NCI-H187 treated with DMSO at 0.1 percent for 48 hours (cell line): ENCODE measurements around the gene ATP13A3.

Experiments
- DNase-seq: peaks from one replicate; lab custom pipeline; 2025; lab: John Stamatoyannopoulos, UW

ATP13A3 gene

DNA sequence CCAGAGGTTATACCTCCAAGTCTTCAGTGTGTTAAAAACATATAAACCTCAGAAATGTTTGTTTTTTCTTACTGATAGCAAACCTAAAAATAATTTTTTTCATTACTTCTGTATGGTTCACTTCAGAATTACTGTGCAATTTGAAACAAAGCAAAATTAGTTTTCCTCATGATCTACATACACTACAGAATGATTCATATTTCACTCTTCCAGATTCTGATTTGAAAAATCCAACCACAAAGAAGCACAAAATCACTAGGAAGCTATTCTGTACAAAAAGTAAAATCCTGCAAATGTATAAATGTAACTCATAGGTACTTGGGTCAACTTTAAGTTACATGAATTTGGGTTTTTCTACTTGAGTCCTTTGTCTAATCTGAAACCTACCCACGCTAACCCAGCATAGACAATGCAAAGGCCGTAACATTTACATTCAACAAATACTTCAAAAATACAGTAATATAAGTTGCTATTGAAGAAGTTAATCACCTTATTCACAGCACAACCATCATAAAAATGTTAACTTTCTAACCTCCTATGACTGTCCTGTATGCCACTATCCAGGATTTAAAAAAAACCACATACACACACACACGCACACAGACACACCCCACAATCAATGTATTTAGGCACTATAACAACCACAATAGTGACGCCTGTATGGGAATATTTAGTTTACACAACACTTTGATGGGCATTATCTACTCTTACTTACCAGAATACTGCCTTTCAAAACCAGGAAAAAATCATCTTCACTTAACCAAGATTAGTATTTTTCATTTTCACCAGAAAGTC is 11.5 kb downstream of the ATP13A3 start:
- DNase-seq, result no peak

DNA sequence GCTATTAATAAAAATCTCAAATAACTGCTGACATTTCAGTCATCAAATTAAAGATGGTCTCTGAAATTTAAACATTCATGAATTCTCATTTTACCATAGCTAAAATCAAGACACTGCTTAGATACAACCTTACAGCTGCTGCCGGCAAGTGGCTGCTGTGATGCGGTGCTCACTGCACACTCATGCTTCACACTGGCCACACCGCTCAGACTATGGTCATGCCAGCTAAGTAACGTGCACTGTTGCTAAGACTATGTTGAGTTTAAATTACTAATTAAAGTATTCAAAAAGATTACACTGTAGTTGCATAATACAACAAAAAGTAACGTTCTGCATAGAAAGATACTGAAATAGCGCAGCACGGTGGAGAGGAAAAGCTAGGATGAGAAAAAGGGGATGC is 12.1 kb downstream of the ATP13A3 start:
- DNase-seq, result no peak

DNA sequence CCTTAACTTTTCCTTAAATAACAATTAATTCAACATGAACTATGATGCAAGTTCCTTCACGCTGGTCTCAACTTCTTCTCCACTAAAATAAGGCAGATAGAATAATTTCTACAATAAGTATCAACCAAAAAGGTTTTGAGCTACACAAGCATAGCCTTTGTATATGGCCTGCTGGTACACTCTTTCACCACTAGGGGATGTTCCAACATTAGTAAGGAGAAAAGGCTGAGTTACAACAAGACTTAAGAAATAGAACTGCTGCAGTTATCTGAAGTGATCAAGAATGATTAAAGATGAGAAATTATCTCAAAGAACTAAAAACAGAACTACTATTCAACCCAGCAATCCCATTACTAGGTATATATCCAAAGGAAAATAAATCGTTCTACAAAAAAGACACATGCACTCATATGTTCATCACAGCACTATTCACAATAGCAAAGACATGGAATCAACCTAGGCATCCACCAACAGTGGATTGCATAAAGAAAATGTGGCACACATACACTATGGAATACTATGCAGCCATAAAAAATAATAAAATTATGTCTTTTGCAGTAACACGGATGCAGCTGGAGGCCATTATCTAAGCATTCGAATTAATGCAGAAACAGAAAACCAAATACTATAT is 14.4 kb downstream of the ATP13A3 start:
- no peak for DNase-seq

DNA sequence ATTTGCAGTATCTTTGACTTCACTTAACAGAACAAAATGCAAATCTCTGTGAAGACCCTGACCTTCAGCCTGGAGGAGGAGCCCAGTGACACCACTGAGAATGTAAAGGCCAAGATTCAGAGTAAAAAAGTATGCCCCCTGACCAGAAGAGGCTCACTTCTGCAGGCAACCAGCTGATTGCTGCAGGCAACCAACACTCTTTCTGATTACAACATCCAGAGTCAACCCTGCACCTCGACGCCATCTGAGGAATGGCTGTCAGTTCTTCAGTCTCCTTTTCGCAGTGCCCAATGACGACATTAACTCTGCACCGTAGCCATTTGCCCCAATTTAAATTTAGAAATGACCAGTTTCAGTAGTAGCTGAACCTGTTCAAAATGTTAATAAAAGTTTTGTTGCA is 14.9 kb downstream of the ATP13A3 start:
- DNase-seq, result no peak

DNA sequence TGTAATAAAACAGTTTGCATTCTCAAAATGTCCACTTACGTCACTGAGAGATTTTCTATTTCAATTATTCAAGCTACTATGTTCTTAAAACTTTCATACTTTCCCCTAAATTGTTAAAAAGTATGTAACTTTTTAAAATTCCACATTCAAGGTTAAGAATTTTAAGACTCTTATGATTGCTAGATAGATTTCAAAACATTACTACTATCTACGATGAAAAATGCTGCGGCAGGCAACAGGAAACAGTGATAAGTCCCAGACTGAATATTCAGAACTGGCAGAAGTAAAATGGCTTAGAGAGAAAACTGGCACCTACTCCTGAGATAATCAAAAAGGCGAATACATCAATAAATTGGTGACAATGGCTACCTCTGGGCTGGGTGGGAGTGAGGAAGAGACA is 16.2 kb downstream of the ATP13A3 start:
- DNase-seq, result no peak

DNA sequence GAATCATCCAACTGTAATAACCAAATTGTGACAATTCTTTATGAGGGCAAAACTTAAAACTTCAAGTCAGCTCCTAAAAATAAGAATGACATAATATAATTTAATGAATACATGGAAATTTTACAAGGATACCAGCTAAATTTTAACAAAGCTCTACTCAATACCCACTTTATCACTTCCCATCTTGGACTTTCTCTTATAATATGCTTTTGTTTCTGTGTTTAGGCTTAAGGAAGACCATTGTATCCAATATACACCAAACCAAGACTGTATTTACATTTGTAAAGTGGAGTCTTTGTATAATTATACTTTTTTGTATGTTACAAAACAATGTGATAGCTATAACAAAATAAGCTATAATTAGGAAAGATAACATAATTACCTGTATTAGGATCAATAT is 16.8 kb downstream of the ATP13A3 start:
- no peak for DNase-seq

DNA sequence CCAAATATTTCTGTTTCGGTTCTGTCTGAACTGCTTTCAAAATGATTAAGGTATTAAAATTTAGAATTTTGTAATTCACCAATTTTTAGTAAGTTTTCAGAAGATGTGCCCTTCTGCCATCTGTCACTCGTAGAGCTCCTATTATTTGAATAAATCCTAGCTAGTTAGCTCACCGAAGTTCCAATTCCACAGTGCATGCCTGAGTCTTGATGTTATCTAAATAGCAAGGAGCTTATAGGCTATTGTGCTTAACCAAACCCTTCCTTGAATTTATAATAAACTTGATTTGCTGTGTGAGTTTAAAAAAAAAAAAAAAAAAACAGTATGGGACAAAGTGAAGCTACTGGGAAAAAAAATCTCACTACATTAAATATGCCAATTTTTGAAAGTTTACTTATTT is 18.7 kb downstream of the ATP13A3 start:
- DNase-seq, result no peak

DNA sequence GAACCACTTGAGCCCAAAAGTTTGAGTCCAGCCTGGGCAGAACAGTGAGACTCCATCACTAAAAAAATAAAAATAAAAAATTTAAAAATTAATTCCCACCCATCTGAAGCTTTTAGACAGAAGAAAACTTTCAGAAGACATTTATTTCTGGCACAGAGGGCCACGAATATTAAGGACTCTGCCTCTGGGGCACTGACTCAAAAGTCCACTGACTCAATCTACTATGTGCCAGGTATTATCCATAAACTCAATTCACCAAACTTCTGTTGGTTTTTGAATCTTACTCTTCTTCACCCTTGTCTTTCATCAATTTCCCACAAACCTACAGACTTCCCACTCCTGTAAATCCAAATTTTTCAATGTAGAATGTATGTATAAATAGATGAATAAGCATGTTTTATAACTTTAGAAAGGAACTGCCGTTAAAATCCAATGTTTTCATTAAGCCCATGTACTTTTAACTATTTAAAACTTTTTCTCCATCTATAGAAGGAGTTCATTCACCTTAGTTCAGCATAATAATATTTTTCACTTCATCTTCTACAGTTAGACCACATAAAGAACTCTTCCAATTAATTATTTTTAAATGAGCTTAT is 19.9 kb downstream of the ATP13A3 start:
- DNase-seq, result no peak

DNA sequence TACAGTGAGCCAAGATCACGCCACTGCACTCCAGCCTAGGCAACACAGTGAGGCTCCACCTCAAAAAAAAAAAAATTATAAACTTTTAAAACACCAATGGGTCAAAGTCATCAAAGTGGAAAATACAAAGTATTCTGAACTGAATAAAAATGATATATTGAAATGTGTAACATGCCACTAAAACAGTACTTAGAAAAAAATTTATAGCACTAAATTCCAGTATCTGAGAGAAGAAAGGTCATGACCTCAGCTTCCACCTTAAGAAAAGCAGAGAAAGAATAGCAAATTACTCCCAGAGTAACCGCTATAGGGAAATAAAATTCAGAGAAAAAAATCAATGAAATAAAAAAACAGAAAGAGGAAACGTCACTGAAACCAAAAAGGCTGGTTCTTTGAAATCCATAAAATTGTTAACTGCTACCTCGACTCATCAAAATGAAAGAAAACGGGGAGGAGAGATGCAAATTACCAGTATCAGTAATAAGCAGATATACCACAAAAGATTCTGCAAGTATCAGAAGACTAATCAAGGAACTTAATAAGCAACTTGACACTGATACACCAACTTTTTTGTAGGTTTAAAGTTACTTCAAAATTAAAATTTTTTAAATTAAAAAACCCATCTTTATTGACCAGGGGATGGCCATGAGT is 20.8 kb downstream of the ATP13A3 start:
- no peak for DNase-seq

DNA sequence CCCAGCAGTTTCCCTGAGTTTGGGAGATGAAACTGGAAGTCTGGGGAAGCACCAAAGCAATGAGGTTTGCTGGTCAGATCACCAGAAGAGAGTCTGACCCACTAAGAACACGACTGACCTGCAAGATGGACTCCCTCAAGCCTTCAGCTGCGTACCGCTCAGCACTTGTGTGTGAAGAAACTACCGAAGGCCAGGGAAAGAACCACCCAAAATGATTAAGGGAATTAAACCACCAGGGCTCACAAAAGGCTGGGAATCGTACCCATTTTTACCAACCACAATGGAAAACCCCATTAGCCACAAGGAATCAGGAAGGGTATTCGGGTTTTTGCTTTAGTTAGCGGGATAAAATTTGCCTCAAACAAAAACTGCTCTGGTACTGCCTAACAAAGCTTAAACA is 21.6 kb downstream of the ATP13A3 start:
- no peak for DNase-seq

DNA sequence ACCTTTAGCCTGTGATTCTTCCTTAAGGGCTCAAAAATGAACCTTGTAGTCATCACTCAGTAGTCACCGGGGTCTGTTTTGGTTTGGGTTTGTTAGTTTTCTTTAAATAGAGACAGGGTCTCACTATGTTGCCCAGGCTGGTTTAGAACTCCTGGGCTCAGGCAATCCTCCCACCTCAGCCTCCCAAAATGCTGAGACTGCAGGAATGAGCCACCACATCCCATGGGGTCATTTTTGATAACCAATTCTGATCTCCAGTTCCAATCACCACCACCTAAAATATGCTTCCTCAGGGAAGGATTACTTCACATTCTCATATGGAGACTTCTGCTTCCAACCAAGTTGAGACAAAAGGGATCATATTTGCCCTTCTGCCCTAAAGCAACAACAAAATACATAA is 22.1 kb downstream of the ATP13A3 start:
- DNase-seq, result no peak

DNA sequence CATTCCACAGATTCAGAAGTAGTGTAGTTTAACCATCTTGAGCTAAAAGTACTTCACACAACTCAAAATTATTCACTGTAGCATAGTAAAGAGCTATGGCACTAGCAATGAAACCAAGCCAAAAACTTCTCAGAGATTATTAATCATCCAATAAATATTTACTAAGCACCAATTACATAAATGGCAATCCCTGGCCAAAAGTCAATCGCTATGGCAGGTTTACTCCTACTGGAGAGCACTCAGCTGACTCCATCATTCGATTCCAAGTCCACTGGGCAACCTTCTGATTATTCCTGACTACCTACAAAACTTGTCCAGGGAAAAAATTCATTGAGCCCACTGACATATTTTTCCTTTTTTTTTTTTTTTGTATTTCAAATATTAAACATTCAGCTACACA is 23.9 kb downstream of the ATP13A3 start:
- no peak for DNase-seq

DNA sequence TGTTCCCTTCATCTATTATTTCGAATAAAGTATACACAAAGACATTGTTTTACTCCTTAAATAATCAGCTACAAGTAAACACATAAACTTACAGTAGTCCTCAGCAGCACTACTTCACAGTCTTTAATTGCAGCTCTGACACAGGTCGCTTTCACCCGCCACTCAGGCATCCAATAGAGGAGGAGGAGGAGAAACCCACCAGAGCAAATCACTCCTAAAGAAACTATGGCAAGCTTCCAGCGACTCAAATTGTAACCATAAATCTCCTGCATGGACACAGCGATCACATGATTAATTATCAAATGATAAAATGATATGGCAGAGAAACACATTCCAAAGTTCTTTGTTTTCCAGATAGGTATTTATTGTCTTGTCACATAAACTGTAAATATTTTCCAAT is 26.2 kb downstream of the ATP13A3 start:
- no peak for DNase-seq

DNA sequence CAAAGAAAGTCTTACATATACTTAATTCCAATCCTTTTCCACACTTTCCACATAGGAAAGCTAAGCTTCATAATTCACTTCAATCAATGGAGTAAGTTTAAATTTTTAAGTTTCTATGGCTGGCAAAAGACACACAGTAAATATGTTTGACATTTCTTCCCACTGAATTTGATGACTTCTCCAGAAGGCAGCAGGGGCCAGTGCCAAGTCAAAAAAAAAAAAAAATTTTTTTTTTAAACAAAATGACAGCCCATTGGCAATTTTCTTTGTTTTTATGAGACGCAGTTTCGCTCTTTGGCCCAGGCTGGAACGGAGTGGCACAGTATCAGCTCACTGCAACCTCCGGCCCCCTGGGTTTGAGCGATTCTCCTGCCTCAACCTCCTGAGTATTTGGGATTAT is 28.7 kb downstream of the ATP13A3 start:
- DNase-seq, result no peak

DNA sequence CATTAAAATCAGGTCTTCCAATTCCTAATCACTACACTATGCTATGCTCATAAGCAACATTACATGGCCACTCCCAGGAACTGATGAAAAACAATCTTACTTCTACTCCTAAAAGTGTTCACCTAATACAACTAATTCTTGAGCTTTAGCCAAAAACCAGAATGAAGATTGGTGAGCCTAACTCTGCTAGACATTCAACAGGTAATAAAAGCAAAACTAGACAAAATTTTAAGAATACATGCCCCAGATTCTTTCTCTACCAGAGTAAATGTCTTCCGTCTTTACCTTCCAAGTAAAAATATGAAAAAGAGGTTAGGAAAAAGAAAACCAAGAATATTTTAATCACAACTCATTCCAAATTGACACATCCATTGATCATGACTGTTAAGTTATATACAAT is 31.3 kb downstream of the ATP13A3 start:
- DNase-seq, result no peak

DNA sequence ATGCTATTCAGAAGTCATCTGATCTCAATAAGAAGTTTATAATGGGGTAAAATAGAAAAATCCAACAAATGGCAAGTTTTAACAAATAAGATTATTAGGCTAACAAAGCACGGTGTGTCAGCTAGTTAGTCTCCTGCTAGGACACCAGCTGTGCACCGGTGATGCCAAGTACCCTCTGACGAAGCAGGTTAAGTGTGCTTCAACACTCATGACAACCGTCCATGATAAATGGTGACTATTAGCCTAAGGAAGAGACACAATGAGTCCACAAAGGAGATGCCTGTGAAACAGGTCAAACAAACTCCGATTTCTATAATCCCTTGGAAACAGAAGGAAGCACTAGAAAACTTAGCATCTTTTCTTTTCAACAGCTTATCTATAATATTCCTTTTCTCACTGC is 36.5 kb downstream of the ATP13A3 start:
- DNase-seq, result peak; percentile 36

DNA sequence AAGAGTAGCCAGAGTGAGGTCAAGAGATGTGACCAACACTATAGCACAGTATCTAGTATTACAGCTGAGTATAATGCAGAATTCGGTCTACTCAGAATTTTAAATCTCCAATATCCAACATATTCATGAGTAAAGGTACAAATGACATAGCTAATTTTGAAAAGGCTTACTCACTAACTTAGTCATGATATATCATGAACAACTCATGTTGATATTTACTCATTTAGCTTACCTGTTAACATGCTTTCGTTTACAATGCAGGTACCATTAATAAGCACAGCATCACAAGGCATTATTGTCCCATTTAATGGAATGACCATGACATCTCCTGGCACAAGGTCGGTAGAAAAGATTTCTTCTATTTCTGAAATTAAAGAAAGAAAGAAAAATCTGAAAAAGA is 36.9 kb downstream of the ATP13A3 start:
- no peak for DNase-seq

DNA sequence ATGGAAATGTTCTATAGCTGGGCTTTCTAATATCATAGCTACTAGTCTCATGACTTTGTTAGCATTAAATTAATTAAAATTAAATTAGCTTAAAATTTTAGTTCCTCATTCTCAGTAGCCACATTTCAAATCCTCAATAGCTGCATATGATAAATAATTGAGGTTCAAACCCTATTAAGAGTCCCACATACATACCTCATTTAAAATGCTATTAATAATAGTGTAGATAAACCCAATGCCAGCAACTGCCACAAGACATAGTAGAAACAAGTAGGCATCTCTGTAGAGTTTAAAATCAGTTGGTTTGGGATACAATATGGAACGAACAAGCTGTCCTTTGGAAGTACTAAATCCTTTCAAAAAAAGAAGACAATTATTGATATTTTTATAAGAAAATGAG is 39.1 kb downstream of the ATP13A3 start:
- no peak for DNase-seq

DNA sequence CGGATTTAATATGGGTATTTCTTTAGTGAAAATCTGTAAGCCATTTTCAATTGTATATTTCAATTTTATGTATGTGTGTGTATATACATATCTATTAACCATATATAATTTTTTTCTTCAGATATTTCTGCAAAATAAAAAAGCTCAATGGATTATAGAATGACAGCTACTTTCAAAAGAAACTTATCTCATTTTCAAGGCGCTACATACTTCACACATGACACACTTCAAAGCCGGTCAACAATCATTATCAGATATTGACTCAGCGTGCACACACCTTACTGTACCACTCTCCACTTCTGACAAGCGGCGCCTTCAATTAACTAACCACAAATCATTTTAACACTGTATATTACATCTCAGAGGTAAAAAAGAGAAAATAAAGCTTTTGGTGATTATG is 39.6 kb downstream of the ATP13A3 start:
- no peak for DNase-seq

DNA sequence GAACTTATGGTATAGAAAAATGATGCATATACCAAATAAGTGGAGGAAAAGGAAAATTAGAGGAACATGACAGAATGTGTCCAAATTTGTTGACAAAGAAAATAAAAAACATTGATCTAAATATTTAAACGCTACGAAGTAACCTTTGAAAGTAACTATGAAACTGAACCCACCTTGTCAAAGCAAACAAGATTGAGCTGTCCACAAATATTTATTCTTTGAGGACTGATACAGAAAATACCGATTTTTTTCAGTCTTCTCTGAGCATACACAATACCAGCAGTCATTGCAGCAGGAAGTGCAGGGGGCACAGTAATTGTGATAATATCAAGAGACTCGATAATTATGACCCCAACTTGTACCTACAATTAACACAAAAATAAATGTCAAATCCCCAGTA is 40.0 kb downstream of the ATP13A3 start:
- no peak for DNase-seq

DNA sequence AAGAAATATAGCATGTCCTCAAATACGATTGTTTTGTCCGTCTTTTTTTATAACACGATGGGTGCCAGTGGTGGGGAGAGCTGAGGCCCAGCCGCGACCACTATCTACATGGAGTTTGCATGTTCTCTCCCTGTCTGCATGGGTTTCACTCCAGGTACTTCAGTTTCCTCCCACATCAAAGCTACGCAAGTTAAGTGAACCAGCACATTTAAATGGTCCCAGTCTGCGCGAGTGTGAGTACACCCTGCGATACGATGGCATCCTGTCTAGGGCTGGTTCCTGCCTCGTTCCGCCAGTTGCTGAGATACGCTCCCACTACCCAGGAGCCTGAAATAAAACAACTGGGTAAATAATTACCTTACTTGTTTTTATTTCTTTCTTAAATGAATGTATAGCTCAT is 40.6 kb downstream of the ATP13A3 start:
- no peak for DNase-seq

DNA sequence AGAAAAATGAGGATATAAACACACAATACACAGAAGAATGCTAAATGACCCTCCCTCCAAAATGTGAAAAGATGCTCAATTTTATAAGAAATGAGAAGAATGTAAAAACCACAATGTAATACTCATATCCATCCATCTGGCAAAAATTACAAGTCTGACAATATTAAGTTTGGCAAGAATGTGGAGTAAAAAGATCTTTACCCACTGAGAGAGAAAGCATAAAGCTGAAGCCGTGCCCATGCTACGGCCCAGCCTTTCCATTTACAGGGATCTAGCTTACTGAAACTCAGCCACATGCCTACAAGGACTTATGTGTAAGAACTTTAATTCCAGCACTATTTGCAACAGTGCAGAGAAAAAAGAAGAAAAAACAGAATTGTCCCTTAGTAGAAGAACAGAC is 42.9 kb downstream of the ATP13A3 start:
- no peak for DNase-seq

DNA sequence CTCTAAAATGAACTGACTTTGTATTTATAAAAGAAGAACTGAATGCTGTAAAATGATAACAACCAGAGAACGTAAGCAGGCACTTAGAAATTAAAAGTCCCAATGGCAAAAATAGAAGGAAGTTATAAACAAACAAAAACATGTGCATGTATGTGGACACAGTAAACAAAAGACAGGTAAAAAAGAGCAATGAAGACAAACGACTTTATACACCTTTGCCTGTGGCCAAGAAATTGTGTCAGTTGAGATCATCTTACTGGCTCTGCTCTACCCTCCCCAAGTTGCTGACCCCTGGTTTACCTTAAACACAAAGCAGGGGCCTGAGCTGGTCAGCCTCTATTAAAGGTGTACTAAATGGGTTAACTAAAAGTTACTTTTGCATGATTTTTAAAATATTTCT is 46.0 kb downstream of the ATP13A3 start:
- DNase-seq, result no peak
